CD4-positive, CD25-positive, alpha-beta regulatory T cell (primary cell): ENCODE measurements around the gene MPP3. TPM values are rescaled to one million over a fixed set of nuclear protein-coding genes. Genes with fewer than 3 reads are reported as not detected.

ENCODE experiments used
- ATAC-seq, 2 donors: fragments of 150-1000 bp; cut with Tn5 transposase; one replicate each; pipeline ENCODE4 v1.10.0; 2021; ENCODE audit warnings: low read depth in 2 of 2, moderate number of reproducible peaks in 2 of 2, moderate library complexity in 1 of 2
- DNase-seq, 3 donors: peaks; one replicate each; pipeline versions ENCODE4 v3.0.0 to v3.0.0-alpha.2; 2012 to 2022; ENCODE audit warnings: mixed read lengths in 1 of 3
- H3K27ac ChIP-seq: one replicate; pipeline ENCODE4 v1.7.0; 2013; ENCODE audit warnings: mild to moderate bottlenecking, low read length; ENCODE audit not compliant: insufficient read depth, poor library complexity, severe bottlenecking
- H3K27me3 ChIP-seq: one replicate; pipeline ENCODE4 v1.7.0; 2013; ENCODE audit warnings: low read length; ENCODE audit not compliant: control insufficient read depth, insufficient read depth
- H3K36me3 ChIP-seq: one replicate; pipeline ENCODE4 v1.7.0; 2013; ENCODE audit warnings: mild to moderate bottlenecking, low read length, moderate library complexity; ENCODE audit not compliant: control insufficient read depth, insufficient read depth
- H3K4me1 ChIP-seq: 2 replicates; pipeline ENCODE4 v1.7.0; 2013; ENCODE audit warnings: mild to moderate bottlenecking, low read length; ENCODE audit not compliant: insufficient read depth, control insufficient read depth, poor library complexity, severe bottlenecking
- H3K4me3 ChIP-seq: one replicate; pipeline ENCODE4 v1.7.0; 2013; ENCODE audit warnings: low read depth, mild to moderate bottlenecking, low read length, moderate library complexity
- H3K9me3 ChIP-seq, 2 experiments: 1 replicate in 1 of 2; 2 replicates in 1 of 2; pipeline ENCODE4 v1.7.0; 2013; ENCODE audit warnings: low read length in 2 of 2, mild to moderate bottlenecking in 1 of 2, moderate library complexity in 1 of 2; ENCODE audit not compliant: control insufficient read depth in 2 of 2
- H3K27ac Mint-ChIP-seq, 3 donors: one replicate each; pipeline ENCODE4 v1.8.0; 2020 to 2022; ENCODE audit warnings: mild to moderate bottlenecking in 3 of 3, mixed read lengths in 3 of 3, moderate library complexity in 2 of 3
- H3K27me3 Mint-ChIP-seq: one replicate; pipeline ENCODE4 v1.8.0; 2022; ENCODE audit warnings: mild to moderate bottlenecking, mixed read lengths
- H3K36me3 Mint-ChIP-seq: one replicate; pipeline ENCODE4 v1.8.0; 2020; ENCODE audit warnings: mixed read lengths
- H3K4me1 Mint-ChIP-seq, 4 donors: one replicate each; pipeline ENCODE4 v1.8.0; 2020 to 2022; ENCODE audit warnings: mixed read lengths in 4 of 4, mild to moderate bottlenecking in 1 of 4
- H3K4me3 Mint-ChIP-seq, 4 donors: one replicate each; pipeline ENCODE4 v1.8.0; 2020 to 2022; ENCODE audit warnings: mild to moderate bottlenecking in 4 of 4, mixed read lengths in 4 of 4, moderate library complexity in 3 of 4
- H3K9me3 Mint-ChIP-seq, 7 donors: one replicate each; pipeline ENCODE4 v1.8.0; 2020 to 2022; ENCODE audit warnings: mixed read lengths in 7 of 7, mild to moderate bottlenecking in 3 of 7, moderate library complexity in 2 of 7
- polyA plus RNA-seq, 4 donors: library from polyadenylated mRNA; unstranded; fragments of 300-500 nt; fragmentation: Illumina TruSeq; gene quantifications; one replicate each; pipeline ENCODE4 v1.2.3, GENCODE V29; 2021
- total RNA-seq: library from RNA; stranded (reverse); gene quantifications from one replicate; pipeline ENCODE4 v1.2.3, GENCODE V29; 2022

MPP3 gene
- total and polyA plus RNA-seq, 5 donors from 2014 or later = not detected

DNA sequence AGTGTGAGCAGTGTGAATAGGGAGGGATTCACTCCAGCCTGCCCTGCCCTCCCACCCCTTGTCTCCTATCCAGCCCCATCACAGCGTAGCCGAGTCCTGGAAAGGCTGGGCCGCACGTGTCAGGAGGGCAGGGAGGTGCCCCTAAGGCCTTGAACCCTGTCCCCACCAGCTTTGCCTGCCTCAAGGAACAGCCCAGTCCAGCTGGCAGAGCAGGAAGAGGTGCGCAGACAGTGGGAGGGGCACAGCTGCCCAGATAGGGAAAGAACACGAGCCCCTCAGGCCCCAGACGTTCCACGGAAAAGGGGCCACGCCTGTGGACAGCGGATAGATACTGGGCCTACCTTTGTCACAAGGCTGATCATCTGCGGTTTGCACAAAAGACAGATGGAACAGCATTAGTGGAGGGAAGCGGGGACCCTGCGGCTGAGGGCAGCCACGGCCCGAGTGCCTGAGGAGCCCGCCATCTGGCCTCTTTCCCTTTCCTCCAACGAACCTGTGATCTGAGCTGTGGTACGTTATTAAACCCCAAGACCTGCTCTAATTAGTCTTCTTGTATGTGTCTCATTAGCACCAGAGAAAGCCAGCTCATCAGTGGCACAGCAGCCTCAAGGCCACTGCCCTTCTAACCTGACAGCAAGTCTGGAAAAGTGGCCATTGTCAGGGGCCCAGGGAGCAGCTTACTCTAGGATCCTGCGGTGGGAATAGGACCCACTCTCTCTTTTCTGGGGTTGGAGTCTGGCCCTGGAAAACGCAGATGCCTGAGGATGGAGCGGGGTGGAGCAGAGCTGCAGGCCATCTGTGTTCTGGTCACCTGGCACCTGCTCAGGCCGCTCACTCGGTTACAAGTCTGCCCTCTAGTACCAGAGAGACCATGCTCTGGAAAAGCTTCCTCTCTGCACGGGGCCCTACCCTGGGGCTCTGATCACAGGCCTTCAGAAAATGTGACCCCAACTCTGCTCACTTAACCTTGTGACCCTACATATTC, 16.3 kb downstream of the MPP3 start:
- H3K9me3 Mint-ChIP-seq = no peaks in the 10 kb centered on the region
- ATAC-seq = no peak
- no peaks in the 10 kb centered on the region for H3K36me3 ChIP-seq
- H3K36me3 Mint-ChIP-seq = no peaks in the 10 kb centered on the region
- H3K4me3 ChIP-seq = no peak overlapping the region
- H3K27ac ChIP-seq = no peak overlapping the region
- no peak for DNase-seq
- peaks cover 18% of the 10 kb centered on the region for H3K27me3 Mint-ChIP-seq
- H3K27ac Mint-ChIP-seq = no peak overlapping the region
- H3K4me3 Mint-ChIP-seq = no peak overlapping the region
- H3K4me1 ChIP-seq = no peaks in the 10 kb centered on the region
- H3K9me3 ChIP-seq = no peaks in the 10 kb centered on the region
- no peaks in the 10 kb centered on the region for H3K4me1 Mint-ChIP-seq
- peaks cover 2% of the 10 kb centered on the region for H3K27me3 ChIP-seq

DNA sequence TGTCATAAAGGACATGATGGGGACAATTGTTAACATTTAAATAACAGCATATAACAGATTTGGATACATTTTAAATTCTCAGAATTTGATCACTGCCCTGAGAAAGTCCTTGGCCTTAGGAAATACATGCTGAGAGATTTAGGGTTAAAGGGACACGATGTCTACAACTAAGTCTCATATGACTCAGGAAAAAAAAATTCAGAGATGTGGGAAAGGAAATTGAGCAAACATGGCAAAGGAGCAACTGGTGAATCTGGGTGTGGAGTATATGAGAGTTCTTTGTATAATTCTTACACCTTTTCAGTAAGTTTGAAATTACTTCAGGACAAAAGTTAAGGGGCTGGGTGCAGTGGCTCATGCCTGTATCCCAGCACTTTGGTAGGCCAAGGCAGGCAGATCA, 18.2 kb downstream of the MPP3 start:
- Histone ChIP-seq H3K36me3 (no peaks in the 10 kb centered on the region), H3K27me3 (peaks cover 4% of the 10 kb centered on the region), H3K4me3 (no peak overlapping the region), H3K27ac (no peak overlapping the region), H3K9me3 (no peaks in the 10 kb centered on the region), H3K4me1 (no peaks in the 10 kb centered on the region)
- no peaks in the 10 kb centered on the region for H3K36me3 Mint-ChIP-seq
- peaks cover 21% of the 10 kb centered on the region for H3K27me3 Mint-ChIP-seq
- no peak overlapping the region for H3K4me3 Mint-ChIP-seq
- DNase-seq = no peak
- H3K4me1 Mint-ChIP-seq = no peaks in the 10 kb centered on the region
- H3K27ac Mint-ChIP-seq = no peak overlapping the region
- H3K9me3 Mint-ChIP-seq = no peaks in the 10 kb centered on the region
- ATAC-seq = no peak

DNA sequence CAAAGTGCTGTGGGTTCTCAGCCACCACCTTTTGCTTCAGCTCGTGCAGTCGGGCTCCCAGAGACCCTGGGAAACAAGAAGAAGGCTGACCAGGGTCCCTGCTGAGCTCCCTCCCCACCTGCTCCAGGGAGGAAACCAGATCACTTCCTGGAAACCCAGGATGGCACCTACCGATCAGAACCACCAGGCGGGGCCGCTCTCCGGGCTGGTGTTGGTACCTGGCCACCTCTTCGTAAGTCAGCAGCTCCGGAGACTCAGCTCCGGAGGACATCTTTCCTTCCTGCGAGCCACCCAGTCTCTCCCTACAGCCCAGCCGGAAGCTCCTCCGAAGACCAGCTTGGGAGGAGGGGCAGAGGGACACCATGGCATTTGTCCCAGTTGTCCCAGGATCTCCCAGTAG, 18.9 kb downstream of the MPP3 start:
- no peaks in the 10 kb centered on the region for H3K36me3 ChIP-seq
- H3K9me3 ChIP-seq = no peaks in the 10 kb centered on the region
- H3K36me3 Mint-ChIP-seq = no peaks in the 10 kb centered on the region
- H3K27me3 ChIP-seq = peaks cover 4% of the 10 kb centered on the region
- DNase-seq = no peak
- ATAC-seq = no peak
- peaks cover 21% of the 10 kb centered on the region for H3K27me3 Mint-ChIP-seq
- H3K4me1 Mint-ChIP-seq = no peaks in the 10 kb centered on the region
- H3K4me1 ChIP-seq = no peaks in the 10 kb centered on the region
- H3K27ac Mint-ChIP-seq = no peak overlapping the region
- H3K9me3 Mint-ChIP-seq = no peaks in the 10 kb centered on the region
- no peak overlapping the region for H3K27ac ChIP-seq
- no peak overlapping the region for H3K4me3 Mint-ChIP-seq
- H3K4me3 ChIP-seq = no peak overlapping the region

DNA sequence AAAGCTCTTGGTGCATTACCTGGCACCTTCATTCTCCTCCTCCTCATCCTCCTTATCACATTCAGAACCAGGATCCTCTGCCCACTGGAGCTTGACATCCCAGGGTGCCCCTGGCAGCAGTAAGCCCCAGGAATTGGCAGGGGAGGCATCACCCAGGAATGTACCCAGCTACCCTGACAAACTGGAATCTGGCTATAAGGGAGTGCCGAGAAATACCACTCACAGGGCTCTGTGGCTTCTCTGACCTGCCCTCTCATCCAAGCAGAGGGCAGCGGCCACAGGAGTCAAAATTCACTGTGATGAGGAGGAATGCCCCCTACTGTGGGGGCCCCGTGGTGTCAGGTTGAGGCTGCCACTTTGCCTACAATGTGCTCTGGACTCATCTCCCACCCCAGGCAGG, 19.6 kb downstream of the MPP3 start:
- H3K27me3 Mint-ChIP-seq = peaks cover 21% of the 10 kb centered on the region
- H3K4me3 Mint-ChIP-seq = no peak overlapping the region
- peaks cover 4% of the 10 kb centered on the region for H3K27me3 ChIP-seq
- no peak for ATAC-seq
- H3K27ac Mint-ChIP-seq = no peak overlapping the region
- H3K27ac ChIP-seq = no peak overlapping the region
- no peak for DNase-seq
- H3K4me3 ChIP-seq = no peak overlapping the region
- H3K9me3 ChIP-seq = no peaks in the 10 kb centered on the region
- H3K36me3 ChIP-seq = no peaks in the 10 kb centered on the region
- H3K9me3 Mint-ChIP-seq = no peaks in the 10 kb centered on the region
- H3K4me1 ChIP-seq = no peaks in the 10 kb centered on the region
- H3K4me1 Mint-ChIP-seq = no peaks in the 10 kb centered on the region
- no peaks in the 10 kb centered on the region for H3K36me3 Mint-ChIP-seq

DNA sequence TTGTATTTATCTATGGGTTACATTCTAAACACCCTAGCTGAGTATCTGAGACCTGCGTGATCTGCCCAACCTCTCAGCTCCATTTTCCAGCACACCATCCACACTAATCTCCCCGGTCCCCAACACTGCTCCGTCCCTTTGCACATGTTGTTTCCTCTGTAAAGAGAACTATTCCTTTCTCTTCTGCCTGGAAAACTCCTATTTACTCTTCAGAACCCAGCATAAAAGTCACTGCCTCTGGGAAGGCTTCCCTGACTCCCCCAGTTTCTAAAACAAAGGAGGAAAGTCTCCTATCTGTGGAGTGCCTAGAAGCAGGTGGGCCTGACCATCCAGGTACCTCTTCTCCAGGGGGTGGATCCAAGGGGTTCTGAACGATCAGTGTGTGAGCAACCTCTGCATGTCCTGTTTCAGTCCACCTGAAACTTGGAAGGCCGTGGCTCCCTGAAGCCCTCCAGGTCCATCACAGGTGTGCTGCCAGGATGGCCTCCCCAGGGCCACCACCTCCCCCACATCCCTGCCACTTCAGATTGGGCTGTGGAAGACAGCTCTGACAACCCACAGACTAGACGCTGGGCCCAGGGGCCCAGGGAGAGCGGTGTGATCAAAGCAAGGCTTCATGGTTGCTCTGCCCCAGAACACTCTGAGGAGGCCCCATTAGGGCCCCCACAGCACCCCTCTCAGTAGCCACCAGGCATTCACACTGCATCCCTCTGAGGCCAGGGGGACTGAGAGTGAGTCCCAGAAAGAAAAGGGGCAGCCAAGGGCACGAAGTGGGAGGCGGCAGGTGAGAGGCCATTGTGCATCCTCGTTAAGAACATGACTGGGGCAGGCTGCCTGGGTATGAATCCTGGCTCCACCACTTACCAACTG, 20.3 kb downstream of the MPP3 start:
- Histone ChIP-seq H3K9me3 (no peaks in the 10 kb centered on the region), H3K27ac (no peak overlapping the region), H3K4me1 (no peaks in the 10 kb centered on the region), H3K27me3 (peaks cover 6% of the 10 kb centered on the region), H3K36me3 (no peaks in the 10 kb centered on the region), H3K4me3 (no peak overlapping the region)
- no peaks in the 10 kb centered on the region for H3K36me3 Mint-ChIP-seq
- no peaks in the 10 kb centered on the region for H3K9me3 Mint-ChIP-seq
- H3K4me1 Mint-ChIP-seq = no peaks in the 10 kb centered on the region
- no peak overlapping the region for H3K27ac Mint-ChIP-seq
- ATAC-seq = no peak
- peaks cover 21% of the 10 kb centered on the region for H3K27me3 Mint-ChIP-seq
- no peak for DNase-seq
- no peak overlapping the region for H3K4me3 Mint-ChIP-seq

DNA sequence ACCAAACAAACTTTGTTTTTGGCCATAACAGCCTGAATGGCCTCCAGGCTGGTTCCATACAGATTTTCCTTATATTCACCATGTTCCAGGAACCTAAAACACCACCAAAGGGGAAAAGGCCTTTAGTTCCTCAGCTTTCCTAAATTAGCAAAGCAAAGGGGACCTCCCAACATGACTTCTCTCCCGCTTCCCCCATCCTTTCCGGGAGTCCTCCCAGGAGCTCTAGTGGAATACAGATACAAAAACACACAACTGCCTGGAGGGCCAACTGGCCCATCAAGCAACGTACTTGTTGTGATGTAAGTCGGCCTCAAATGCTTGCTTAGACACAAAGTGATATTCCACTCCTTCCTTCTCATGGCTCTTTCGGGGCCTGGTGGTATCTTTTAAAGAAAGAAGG, 22.1 kb downstream of the MPP3 start:
- H3K9me3 ChIP-seq = no peaks in the 10 kb centered on the region
- no peaks in the 10 kb centered on the region for H3K4me1 ChIP-seq
- H3K36me3 ChIP-seq = no peaks in the 10 kb centered on the region
- peaks cover 30% of the 10 kb centered on the region for H3K27me3 Mint-ChIP-seq
- no peak overlapping the region for H3K27ac ChIP-seq
- ATAC-seq = no peak
- H3K4me3 ChIP-seq = no peak overlapping the region
- no peak for DNase-seq
- no peak overlapping the region for H3K4me3 Mint-ChIP-seq
- no peaks in the 10 kb centered on the region for H3K36me3 Mint-ChIP-seq
- H3K27me3 ChIP-seq = peaks cover 6% of the 10 kb centered on the region
- no peaks in the 10 kb centered on the region for H3K9me3 Mint-ChIP-seq
- no peaks in the 10 kb centered on the region for H3K4me1 Mint-ChIP-seq
- peak overlapping the region in 1 of 3 donors; percentile 4 for H3K27ac Mint-ChIP-seq

DNA sequence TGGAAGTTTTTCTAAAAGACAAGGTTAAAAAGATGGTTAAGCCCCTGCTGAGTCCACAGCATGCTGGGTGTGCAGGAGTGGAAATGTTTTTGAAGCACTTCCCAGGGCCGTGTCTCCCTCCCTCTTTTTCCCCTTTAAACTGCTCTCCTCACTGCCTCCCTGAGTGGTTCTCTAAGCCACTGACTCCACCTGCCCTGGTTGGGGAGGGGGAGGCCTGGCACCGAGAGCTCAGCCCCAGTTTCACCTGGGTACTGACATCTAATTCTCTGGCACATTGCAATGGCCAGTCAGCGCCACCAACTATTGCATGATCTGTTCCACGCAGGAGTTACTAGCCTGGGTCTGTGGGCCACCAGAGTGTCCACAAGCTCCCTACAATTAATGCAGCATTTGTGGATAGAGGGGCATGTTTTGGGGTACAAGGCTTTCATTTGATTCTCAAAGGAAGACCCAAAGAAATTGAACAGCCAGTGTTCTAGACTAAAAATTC, 22.7 kb downstream of the MPP3 start:
- Mint-ChIP-seq H3K36me3 (no peaks in the 10 kb centered on the region), H3K4me1 (no peaks in the 10 kb centered on the region), H3K27ac (no peak overlapping the region), H3K9me3 (no peaks in the 10 kb centered on the region), H3K27me3 (peaks cover 36% of the 10 kb centered on the region), H3K4me3 (no peak overlapping the region)
- Histone ChIP-seq H3K4me3 (no peak overlapping the region), H3K27me3 (peaks cover 8% of the 10 kb centered on the region), H3K36me3 (no peaks in the 10 kb centered on the region), H3K9me3 (no peaks in the 10 kb centered on the region), H3K27ac (no peak overlapping the region), H3K4me1 (no peaks in the 10 kb centered on the region)
- ATAC-seq (no peak), DNase-seq (no peak)
